ENCODE data around the gene BPGM.

The BPGM gene

GRCh38 chr7:134718211-134718875, 71.7 kb downstream of the BPGM start:
- no peaks in the 10 kb centered on the region for H3K9me3 ChIP-seq (ENCODE audit: control insufficient read depth, insufficient read depth, low read length)
- H3K4me1 ChIP-seq (ENCODE audit: insufficient read depth, low read length) = 0 out of 2 replicates have a peak, but pooled peaks cover 9% of the 10 kb centered on the region
- H3K36me3 ChIP-seq (ENCODE audit: insufficient read depth, low read length) = no peaks in the 10 kb centered on the region; the same call in 1 of the 2 replicates
- H3K9ac ChIP-seq (ENCODE audit: low read depth, low read length) = no peak overlapping the region

- no peaks in the 10 kb centered on the region; the same call in 1 of the 2 replicates for H3K36me3 ChIP-seq (ENCODE audit: insufficient read depth, low read length)
- H3K9me3 ChIP-seq (ENCODE audit: control insufficient read depth, insufficient read depth, low read length) = no peaks in the 10 kb centered on the region
These were observed 73.7 kb downstream of the BPGM start for GRCh38 chr7:134720091-134720935.

GRCh38 chr7:134721171-134721570, 74.5 kb downstream of the BPGM start:
- Histone ChIP-seq H3K9me3 (ENCODE audit: control insufficient read depth, insufficient read depth, low read length) (no peaks in the 10 kb centered on the region), H3K4me1 (ENCODE audit: insufficient read depth, low read length) (0 out of 2 replicates have a peak, but pooled peaks cover 9% of the 10 kb centered on the region), H3K9ac (ENCODE audit: low read depth, low read length) (no peak overlapping the region), H3K36me3 (ENCODE audit: insufficient read depth, low read length) (no peaks in the 10 kb centered on the region; the same call in 1 of the 2 replicates)

More at GRCh38 chr7:134720091-134720935, 73.7 kb downstream of the BPGM start:
- Histone ChIP-seq H3K4me1 (ENCODE audit: insufficient read depth, low read length) (0 out of 2 replicates have a peak, but pooled peaks cover 9% of the 10 kb centered on the region), H3K9ac (ENCODE audit: low read depth, low read length) (no peak overlapping the region)

GRCh38 chr7:134722786-134723322, 76.2 kb downstream of the BPGM start:
- Histone ChIP-seq H3K36me3 (ENCODE audit: insufficient read depth, low read length) (no peaks in the 10 kb centered on the region; the same call in 1 of the 2 replicates), H3K4me1 (ENCODE audit: insufficient read depth, low read length) (0 out of 2 replicates have a peak, but pooled peaks cover 9% of the 10 kb centered on the region), H3K9me3 (ENCODE audit: control insufficient read depth, insufficient read depth, low read length) (no peaks in the 10 kb centered on the region), H3K9ac (ENCODE audit: low read depth, low read length) (no peak overlapping the region)

GRCh38 chr7:134723892-134724291, 77.2 kb downstream of the BPGM start:
- no peak overlapping the region for H3K9ac ChIP-seq (ENCODE audit: low read depth, low read length)
- H3K9me3 ChIP-seq (ENCODE audit: control insufficient read depth, insufficient read depth, low read length) = no peaks in the 10 kb centered on the region
- H3K36me3 ChIP-seq (ENCODE audit: insufficient read depth, low read length) = no peaks in the 10 kb centered on the region; the same call in 1 of the 2 replicates
- 0 out of 2 replicates have a peak, but pooled peaks cover 9% of the 10 kb centered on the region for H3K4me1 ChIP-seq (ENCODE audit: insufficient read depth, low read length)

- H3K9ac ChIP-seq (ENCODE audit: low read depth, low read length) = no peak overlapping the region
- no peaks in the 10 kb centered on the region; the same call in 1 of the 2 replicates for H3K36me3 ChIP-seq (ENCODE audit: insufficient read depth, low read length)
- 0 out of 2 replicates have a peak, but pooled peaks cover 9% of the 10 kb centered on the region for H3K4me1 ChIP-seq (ENCODE audit: insufficient read depth, low read length)
- H3K9me3 ChIP-seq (ENCODE audit: control insufficient read depth, insufficient read depth, low read length) = no peaks in the 10 kb centered on the region
These were observed 78.0 kb downstream of the BPGM start for GRCh38 chr7:134724606-134725005.

- Histone ChIP-seq H3K36me3 (ENCODE audit: insufficient read depth, low read length) (no peaks in the 10 kb centered on the region), H3K9ac (ENCODE audit: low read depth, low read length) (no peak overlapping the region), H3K4me1 (ENCODE audit: insufficient read depth, low read length) (no peaks in the 10 kb centered on the region), H3K9me3 (ENCODE audit: control insufficient read depth, insufficient read depth, low read length) (no peaks in the 10 kb centered on the region)
These were observed 79.9 kb downstream of the BPGM start for GRCh38 chr7:134726581-134726980.

GRCh38 chr7:134727711-134728110, 81.1 kb downstream of the BPGM start:
- no peaks in the 10 kb centered on the region for H3K4me1 ChIP-seq (ENCODE audit: insufficient read depth, low read length)

More at GRCh38 chr7:134727711-134728110, 81.1 kb downstream of the BPGM start:
- Histone ChIP-seq H3K9ac (ENCODE audit: low read depth, low read length) (no peak overlapping the region), H3K9me3 (ENCODE audit: control insufficient read depth, insufficient read depth, low read length) (no peaks in the 10 kb centered on the region), H3K36me3 (ENCODE audit: insufficient read depth, low read length) (no peaks in the 10 kb centered on the region)

Data from ES-I3 (cell line).